Esophagus muscularis mucosa (tissue), 4 donors: ENCODE measurements around the gene TMEM80.

Source experiments
- EP300 ChIP-seq: sonication (generic); formaldehyde crosslinking; IDR thresholded peaks from one replicate; pipeline ENCODE4 v1.6.1; 2017; ENCODE audit warnings: antibody characterized with exemption
- POLR2A ChIP-seq: fragments of 450-650 bp; IDR thresholded peaks from one replicate; pipeline ENCODE4 v1.6.1; 2017; ENCODE audit warnings: antibody characterized with exemption, moderate library complexity, mild to moderate bottlenecking, low read depth
- POLR2AphosphoS5 ChIP-seq, 2 donors: sonication (generic); formaldehyde crosslinking; IDR thresholded peaks; one replicate each; pipeline ENCODE4 v1.6.1; 2017; ENCODE audit warnings: antibody characterized with exemption in 2 of 2
- TF ChIP-seq, protein P1 (sequence below), 3 experiments: fragments of 200-600 bp in 2 of 3; fragments of 450-650 bp in 1 of 3; sonication (generic) in 2 of 3; IDR thresholded peaks; one replicate each; pipeline ENCODE4 v1.5.1; 2017 to 2019; ENCODE audit warnings: antibody characterized with exemption in 3 of 3, mild to moderate bottlenecking in 2 of 3, moderate library complexity in 1 of 3

GRCh38 chr11:749731-750130 lies 54.1 kb downstream of the TMEM80 start:
- TF ChIP-seq, protein P1, sequence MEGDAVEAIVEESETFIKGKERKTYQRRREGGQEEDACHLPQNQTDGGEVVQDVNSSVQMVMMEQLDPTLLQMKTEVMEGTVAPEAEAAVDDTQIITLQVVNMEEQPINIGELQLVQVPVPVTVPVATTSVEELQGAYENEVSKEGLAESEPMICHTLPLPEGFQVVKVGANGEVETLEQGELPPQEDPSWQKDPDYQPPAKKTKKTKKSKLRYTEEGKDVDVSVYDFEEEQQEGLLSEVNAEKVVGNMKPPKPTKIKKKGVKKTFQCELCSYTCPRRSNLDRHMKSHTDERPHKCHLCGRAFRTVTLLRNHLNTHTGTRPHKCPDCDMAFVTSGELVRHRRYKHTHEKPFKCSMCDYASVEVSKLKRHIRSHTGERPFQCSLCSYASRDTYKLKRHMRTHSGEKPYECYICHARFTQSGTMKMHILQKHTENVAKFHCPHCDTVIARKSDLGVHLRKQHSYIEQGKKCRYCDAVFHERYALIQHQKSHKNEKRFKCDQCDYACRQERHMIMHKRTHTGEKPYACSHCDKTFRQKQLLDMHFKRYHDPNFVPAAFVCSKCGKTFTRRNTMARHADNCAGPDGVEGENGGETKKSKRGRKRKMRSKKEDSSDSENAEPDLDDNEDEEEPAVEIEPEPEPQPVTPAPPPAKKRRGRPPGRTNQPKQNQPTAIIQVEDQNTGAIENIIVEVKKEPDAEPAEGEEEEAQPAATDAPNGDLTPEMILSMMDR (IDR thresholded peaks at IDR 0.05) = no peak
- TF ChIP-seq POLR2A (no peak), POLR2AphosphoS5 (IDR thresholded peaks at IDR 0.05) (no peak), EP300 (no peak)
